Measurements from ENCODE around the gene MGMT.

The MGMT gene

GRCh38 chr10:129532838-129533237 lies 65.8 kb downstream of the MGMT start:
- Histone ChIP-seq H4K20me1 (ENCODE audit: insufficient read depth, low read length) (no peaks in the 10 kb centered on the region), H3K9me2 (replicated peaks; ENCODE audit: insufficient read depth, low read length) (no peaks in the 10 kb centered on the region), H3K4me3 (ENCODE audit: low read length) (no peak overlapping the region), H3K27ac (ENCODE audit: low read length) (no peak overlapping the region), H3F3A (ENCODE audit: insufficient read depth, low read length) (no peaks in the 10 kb centered on the region), H3K9me3 (replicated peaks; ENCODE audit: insufficient read depth, low read length) (no peaks in the 10 kb centered on the region), H3K36me3 (replicated peaks; ENCODE audit: insufficient read depth, low read length) (no peaks in the 10 kb centered on the region), H3K79me2 (ENCODE audit: low read length) (no peaks in the 10 kb centered on the region), H3K9ac (ENCODE audit: low read length) (no peak overlapping the region), H3K4me2 (ENCODE audit: low read depth, low read length) (no peak overlapping the region), H3K4me1 (ENCODE audit: low read length) (no peaks in the 10 kb centered on the region), H2AFZ (ENCODE audit: low read length) (no peak overlapping the region), H3K27me3 (replicated peaks; ENCODE audit: insufficient read depth, low read length) (no peaks in the 10 kb centered on the region)
- no peak for DNase-seq
- TF ChIP-seq EZH2 (optimal IDR thresholded peaks at IDR 0.05; ENCODE audit: low read depth, low read length) (no peak), EZH2phosphoT487 (IDR thresholded peaks at IDR 0.05; ENCODE audit: low read length) (no peak), CTCF (IDR thresholded peaks at IDR 0.05; ENCODE audit: low read length) (no peak)

DNA sequence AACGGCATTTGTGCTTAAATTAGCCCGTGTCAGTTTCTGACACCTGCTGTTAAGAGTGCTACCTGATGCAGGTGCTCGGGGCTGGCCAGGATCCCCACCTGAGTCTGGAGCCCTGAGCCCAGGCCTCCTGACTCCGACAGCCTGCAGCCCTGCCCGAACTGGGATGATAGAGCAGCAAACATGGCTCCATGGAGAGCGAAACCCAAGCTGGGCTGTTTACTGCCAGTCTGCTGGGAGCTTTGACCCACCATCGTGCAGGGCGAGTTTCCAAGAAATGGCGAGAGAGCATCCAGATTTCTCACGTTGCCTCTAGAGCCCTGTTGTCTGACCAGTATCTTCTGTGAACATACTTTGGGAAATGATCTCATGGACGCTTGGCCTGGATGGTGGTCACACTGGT lies 66.2 kb downstream of the MGMT start:
- H3K9me3 ChIP-seq (replicated peaks; ENCODE audit: insufficient read depth, low read length): no peaks in the 10 kb centered on the region
- H3K27ac ChIP-seq (ENCODE audit: low read length): no peak overlapping the region
- no peaks in the 10 kb centered on the region for H3K36me3 ChIP-seq (replicated peaks; ENCODE audit: insufficient read depth, low read length)
- H3K9me2 ChIP-seq (replicated peaks; ENCODE audit: insufficient read depth, low read length): no peaks in the 10 kb centered on the region
- H3K27me3 ChIP-seq (replicated peaks; ENCODE audit: insufficient read depth, low read length): no peaks in the 10 kb centered on the region
- H3K9ac ChIP-seq (ENCODE audit: low read length): no peak overlapping the region
- H2AFZ ChIP-seq (ENCODE audit: low read length): no peak overlapping the region
- H3K79me2 ChIP-seq (ENCODE audit: low read length): no peaks in the 10 kb centered on the region
- no peak overlapping the region for H3K4me2 ChIP-seq (ENCODE audit: low read depth, low read length)
- TF ChIP-seq EZH2phosphoT487 (IDR thresholded peaks at IDR 0.05; ENCODE audit: low read length): no peak
- TF ChIP-seq EZH2 (optimal IDR thresholded peaks at IDR 0.05; ENCODE audit: low read depth, low read length): no peak
- TF ChIP-seq CTCF (IDR thresholded peaks at IDR 0.05; ENCODE audit: low read length): no peak
- DNase-seq: no peak
- H3K4me3 ChIP-seq (ENCODE audit: low read length): no peak overlapping the region
- H4K20me1 ChIP-seq (ENCODE audit: insufficient read depth, low read length): no peaks in the 10 kb centered on the region
- H3F3A ChIP-seq (ENCODE audit: insufficient read depth, low read length): no peaks in the 10 kb centered on the region
- H3K4me1 ChIP-seq (ENCODE audit: low read length): no peaks in the 10 kb centered on the region

- no peak overlapping the region for H3K4me2 ChIP-seq (ENCODE audit: low read depth, low read length)
- H3K4me3 ChIP-seq (ENCODE audit: low read length): no peak overlapping the region
- no peaks in the 10 kb centered on the region for H3K9me2 ChIP-seq (replicated peaks; ENCODE audit: insufficient read depth, low read length)
- H3K9me3 ChIP-seq (replicated peaks; ENCODE audit: insufficient read depth, low read length): no peaks in the 10 kb centered on the region
- no peaks in the 10 kb centered on the region for H3K4me1 ChIP-seq (ENCODE audit: low read length)
- no peak overlapping the region for H3K27ac ChIP-seq (ENCODE audit: low read length)
- no peaks in the 10 kb centered on the region for H3K79me2 ChIP-seq (ENCODE audit: low read length)
- no peaks in the 10 kb centered on the region for H3F3A ChIP-seq (ENCODE audit: insufficient read depth, low read length)
- TF ChIP-seq EZH2 (optimal IDR thresholded peaks at IDR 0.05; ENCODE audit: low read depth, low read length) (no peak), EZH2phosphoT487 (IDR thresholded peaks at IDR 0.05; ENCODE audit: low read length) (no peak), CTCF (IDR thresholded peaks at IDR 0.05; ENCODE audit: low read length) (no peak)
- no peaks in the 10 kb centered on the region for H3K27me3 ChIP-seq (replicated peaks; ENCODE audit: insufficient read depth, low read length)
- no peaks in the 10 kb centered on the region for H3K36me3 ChIP-seq (replicated peaks; ENCODE audit: insufficient read depth, low read length)
- no peak overlapping the region for H3K9ac ChIP-seq (ENCODE audit: low read length)
- H2AFZ ChIP-seq (ENCODE audit: low read length): no peak overlapping the region
- DNase-seq: no peak
- H4K20me1 ChIP-seq (ENCODE audit: insufficient read depth, low read length): no peaks in the 10 kb centered on the region
These were observed 67.8 kb downstream of the MGMT start for GRCh38 chr10:129534826-129535225.
